Body of pancreas (tissue), 4 donors: ENCODE data around the gene KIF25.

Experiments used
- CTCF ChIP-seq, 7 experiments: fragments of 450-650 bp in 4 of 7; fragments of 200-600 bp in 3 of 7; sonication (generic) in 3 of 7; IDR thresholded peaks; one replicate each; pipeline ENCODE4 v1.5.1; 2016 to 2019; ENCODE audit warnings: antibody characterized with exemption in 7 of 7
- POLR2A ChIP-seq, 3 donors: fragments of 450-650 bp; IDR thresholded peaks; one replicate each; pipeline ENCODE4 v1.6.1; 2016; ENCODE audit warnings: antibody characterized with exemption in 3 of 3, mild to moderate bottlenecking in 2 of 3

DNA sequence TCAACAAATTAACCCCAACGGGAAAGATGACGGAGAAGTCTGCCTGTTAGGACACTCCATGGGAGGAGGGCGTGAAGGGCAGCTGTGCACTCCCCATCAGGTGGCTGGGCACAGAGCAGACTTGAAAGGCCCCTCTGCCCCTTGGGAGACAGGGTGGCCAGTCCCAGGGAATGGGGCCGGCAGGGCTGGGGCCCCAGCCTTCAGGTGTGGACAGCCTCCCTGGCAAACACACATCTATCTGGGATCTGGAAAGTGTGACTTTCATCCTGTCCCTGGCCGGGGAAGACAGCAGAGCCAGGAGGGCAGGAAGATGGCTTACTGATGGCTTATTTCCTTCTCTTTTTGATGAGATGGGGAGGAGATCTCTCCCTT lies 86.0 kb downstream of the KIF25 start:
- TF ChIP-seq POLR2A (IDR thresholded peaks at IDR 0.05) (no peak), CTCF (IDR thresholded peaks at IDR 0.05) (no peak)
